SK-N-SH (cell line): ENCODE measurements around the gene DENND1A. TPM values are rescaled to one million over a fixed set of nuclear protein-coding genes. Genes with fewer than 3 reads are reported as not detected.

ENCODE experiments used
- CTCF ChIA-PET: fragments of 300-600, 350-600 bp; formaldehyde crosslinking; extraction: SDS; loops from one replicate; lab custom pipeline; 2021; lab: Yijun Ruan, JAX
- POLR2A ChIA-PET: fragments of 350-600 bp; sonication (Branson Sonifier 250); formaldehyde crosslinking; extraction: SDS; loops from one replicate; lab custom pipeline; 2020; ENCODE audit warnings: antibody characterized with exemption, inconsistent platforms; lab: Yijun Ruan, JAX
- DNase-seq: peaks from one replicate; pipeline ENCODE4 v3.0.0; 2012
- H2AFZ ChIP-seq: fragments of 200-600 bp; sonication (generic); 2 replicates; pipeline ENCODE4 v1.8.1; 2016; ENCODE audit warnings: antibody characterized with exemption, mild to moderate bottlenecking, low read depth
- H3F3A ChIP-seq: fragments of 200-600 bp; sonication (generic); replicated peaks from 2 replicates; pipeline ENCODE3; 2016; ENCODE audit warnings: antibody characterized with exemption, mild to moderate bottlenecking; ENCODE audit not compliant: insufficient read depth
- H3K27ac ChIP-seq, 2 experiments: fragments of 200-500 bp in 1 of 2; fragments of 200-600 bp in 1 of 2; sonication (Bioruptor generic) in 1 of 2; sonication (generic), shearing (Covaris generic) in 1 of 2; 2 replicates each; pipeline versions ENCODE4 v1.5.1 to v1.6.1; 2014 to 2016; ENCODE audit warnings: low read depth in 2 of 2, inconsistent platforms in 1 of 2, low read length in 1 of 2, mild to moderate bottlenecking in 1 of 2, mixed read lengths in 1 of 2
- H3K27me3 ChIP-seq: fragments of 200-600 bp; sonication (generic), shearing (Covaris generic); 2 replicates; pipeline ENCODE4 v1.6.1; 2016; ENCODE audit warnings: mixed run types; ENCODE audit not compliant: insufficient read depth
- H3K36me3 ChIP-seq, 2 experiments: fragments of 200-500 bp in 1 of 2; fragments of 200-600 bp in 1 of 2; sonication (Bioruptor generic) in 1 of 2; sonication (generic) in 1 of 2; replicated peaks in 1 of 2; 2 replicates each; pipeline versions ENCODE3 to v1.5.1; 2014 to 2016; ENCODE audit warnings: low read length in 1 of 2, mild to moderate bottlenecking in 1 of 2; ENCODE audit not compliant: insufficient read depth in 2 of 2, control insufficient read depth in 1 of 2
- H3K4me1 ChIP-seq, 2 experiments: fragments of 200-500 bp in 1 of 2; fragments of 200-600 bp in 1 of 2; sonication (Bioruptor generic) in 1 of 2; sonication (generic), shearing (Covaris generic) in 1 of 2; 2 replicates each; pipeline versions ENCODE4 v1.5.1 to v1.6.1; 2014 to 2016; ENCODE audit warnings: low read depth in 1 of 2, low read length in 1 of 2, mixed run types in 1 of 2; ENCODE audit not compliant: insufficient read depth in 2 of 2, control insufficient read depth in 1 of 2
- H3K4me2 ChIP-seq: fragments of 200-600 bp; sonication (generic), shearing (Covaris generic); 2 replicates; pipeline ENCODE4 v1.6.1; 2017; ENCODE audit warnings: mixed run types
- H3K4me3 ChIP-seq, 2 experiments: fragments of 200-500 bp in 1 of 2; fragments of 200-600 bp in 1 of 2; sonication (Bioruptor generic) in 1 of 2; sonication (generic), shearing (Covaris generic) in 1 of 2; 2 replicates each; pipeline versions ENCODE4 v1.5.1 to v1.8.1; 2014 to 2016; ENCODE audit warnings: low read depth in 2 of 2, inconsistent platforms in 1 of 2, low read length in 1 of 2, mild to moderate bottlenecking in 1 of 2, mixed read lengths in 1 of 2, moderate library complexity in 1 of 2
- H3K79me2 ChIP-seq: fragments of 200-600 bp; sonication (generic); 2 replicates; pipeline ENCODE4 v1.8.1; 2017; ENCODE audit warnings: mild to moderate bottlenecking; ENCODE audit not compliant: insufficient read depth
- H3K9ac ChIP-seq: fragments of 200-600 bp; sonication (generic); 2 replicates; pipeline ENCODE4 v1.6.1; 2017; ENCODE audit warnings: mixed run types
- H3K9me2 ChIP-seq: fragments of 200-600 bp; sonication (generic); 2 replicates; pipeline ENCODE4 v1.6.1; 2017; ENCODE audit warnings: mixed run types
- H3K9me3 ChIP-seq: fragments of 200-600 bp; sonication (generic); 2 replicates; pipeline ENCODE4 v1.6.1; 2017; ENCODE audit warnings: mixed run types, mild to moderate bottlenecking, moderate library complexity
- H4K20me1 ChIP-seq: fragments of 200-600 bp; sonication (generic); 2 replicates; pipeline ENCODE4 v1.6.1; 2017; ENCODE audit warnings: mild to moderate bottlenecking, mixed run types; ENCODE audit not compliant: insufficient read depth
- CHD2 ChIP-seq: fragments of 150-350 bp; IDR thresholded peaks from 2 replicates; pipeline ENCODE4 v1.6.1; 2018; ENCODE audit warnings: low read length; ENCODE audit not compliant: partially characterized antibody
- ELF1 ChIP-seq: IDR thresholded peaks from 2 replicates; pipeline ENCODE4 v1.4.0; 2012
- FOSL2 ChIP-seq: IDR thresholded peaks from 2 replicates; pipeline ENCODE4 v1.4.0; 2012; ENCODE audit warnings: low read depth, mild to moderate bottlenecking, moderate library complexity, borderline replicate concordance
- FOXM1 ChIP-seq: IDR thresholded peaks from 2 replicates; pipeline ENCODE4 v1.4.0; 2012; ENCODE audit warnings: low read depth, mild to moderate bottlenecking
- GABPA ChIP-seq: IDR thresholded peaks from 2 replicates; pipeline ENCODE4 v1.4.0; 2012; ENCODE audit warnings: low read depth, mild to moderate bottlenecking
- GATA2 ChIP-seq: sonication (generic); formaldehyde crosslinking; IDR thresholded peaks from 2 replicates; pipeline ENCODE4 v1.5.0; 2020; ENCODE audit warnings: mild to moderate bottlenecking, missing genetic modification reagents
- RCOR1 ChIP-seq: fragments of 150-350 bp; IDR thresholded peaks from 2 replicates; pipeline ENCODE4 v1.6.1; 2017; ENCODE audit warnings: antibody characterized with exemption, low read length
- SIN3A ChIP-seq: IDR thresholded peaks from 2 replicates; pipeline ENCODE4 v1.6.1; 2012; ENCODE audit warnings: low read depth, mild to moderate bottlenecking, low read length, moderate library complexity, borderline replicate concordance
- YY1 ChIP-seq: IDR thresholded peaks from 2 replicates; pipeline ENCODE4 v1.4.0; 2012; ENCODE audit warnings: low read depth, mild to moderate bottlenecking
- WGBS: methylation state at CpG from one replicate; pipeline ENCODE4 v1.1.6; 2017; ENCODE audit warnings: low lambda C conversion rate; 5-methylcytosine and 5-hydroxymethylcytosine counted together
- polyA plus RNA-seq, 3 experiments: library from polyadenylated mRNA; depleted of rRNA; stranded (reverse); fragments of >200 nt; gene quantifications; 2 replicates each; pipeline ENCODE4 v1.2.3, GENCODE V29; 2012
- TF ChIP-seq, protein P1 (sequence below): IDR thresholded peaks from 2 replicates; pipeline ENCODE4 v1.4.0; 2012; ENCODE audit warnings: low read depth, borderline replicate concordance
- TF ChIP-seq, protein P2 (sequence below): fragments of 150-350 bp; IDR thresholded peaks from 2 replicates; pipeline ENCODE4 v1.6.1; 2017; ENCODE audit warnings: antibody characterized with exemption, low read length, low read depth, borderline replicate concordance
- TF ChIP-seq, protein P3 (sequence below): fragments of 150-350 bp; IDR thresholded peaks from 2 replicates; pipeline ENCODE4 v1.6.1; 2016; ENCODE audit warnings: mild to moderate bottlenecking, low read depth, low read length
- TF ChIP-seq, protein P4 (sequence below): IDR thresholded peaks from 2 replicates; pipeline ENCODE4 v1.6.1; 2012; ENCODE audit warnings: mild to moderate bottlenecking, low read depth, low read length, moderate library complexity
- TF ChIP-seq, protein P5 (sequence below): IDR thresholded peaks from 2 replicates; pipeline ENCODE4; 2012

DENND1A gene
- polyA plus RNA-seq, 1 of the 3 experiments (the other 2 are of a cell fraction), result 25.4 TPM

DNA sequence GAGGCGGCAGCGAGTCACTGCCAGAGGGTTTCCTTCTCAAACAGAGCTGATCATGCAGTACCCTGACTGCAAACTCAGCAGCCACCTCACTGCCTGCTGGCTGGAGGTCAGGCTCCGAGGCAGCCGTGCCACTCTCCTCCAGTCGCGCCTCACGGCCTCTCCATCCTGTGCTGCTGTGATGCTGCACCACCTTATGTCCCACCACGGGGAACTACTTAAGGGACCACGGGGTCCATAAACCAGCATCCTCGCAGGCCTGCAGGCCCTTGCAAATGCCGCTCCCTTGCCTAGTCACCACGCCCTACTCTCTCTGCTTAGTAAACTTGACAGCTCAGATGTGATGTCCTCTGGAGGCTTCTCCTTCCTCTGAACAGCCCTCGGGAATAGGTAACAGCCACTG lies 474.7 kb downstream of the DENND1A start:
- Histone ChIP-seq H3K9ac (no peak overlapping the region), H3K79me2 (no peaks in the 10 kb centered on the region), H3K4me1 (peaks cover 0 to 9% of the 10 kb centered on the region in 2 experiments; a peak in 1 of 4 replicates), H4K20me1 (no peaks in the 10 kb centered on the region), H3K4me3 (no peak overlapping the region), H3K4me2 (no peak overlapping the region), H3K36me3 (peaks cover 4 to 9% of the 10 kb centered on the region in 2 experiments), H3K9me2 (no peaks in the 10 kb centered on the region), H3F3A (no peaks in the 10 kb centered on the region), H3K27ac (no peak overlapping the region), H3K27me3 (no peaks in the 10 kb centered on the region), H2AFZ (no peak overlapping the region), H3K9me3 (no peaks in the 10 kb centered on the region)
- no peak for DNase-seq
- ChIA-PET CTCF (no interaction called here), POLR2A (no interaction called here)
- TF ChIP-seq, protein P1, sequence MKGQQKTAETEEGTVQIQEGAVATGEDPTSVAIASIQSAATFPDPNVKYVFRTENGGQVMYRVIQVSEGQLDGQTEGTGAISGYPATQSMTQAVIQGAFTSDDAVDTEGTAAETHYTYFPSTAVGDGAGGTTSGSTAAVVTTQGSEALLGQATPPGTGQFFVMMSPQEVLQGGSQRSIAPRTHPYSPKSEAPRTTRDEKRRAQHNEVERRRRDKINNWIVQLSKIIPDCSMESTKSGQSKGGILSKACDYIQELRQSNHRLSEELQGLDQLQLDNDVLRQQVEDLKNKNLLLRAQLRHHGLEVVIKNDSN, result no peak
- no peak for TF ChIP-seq ELF1
- no peak for TF ChIP-seq GABPA
- TF ChIP-seq FOSL2, result no peak
- TF ChIP-seq, protein P2, sequence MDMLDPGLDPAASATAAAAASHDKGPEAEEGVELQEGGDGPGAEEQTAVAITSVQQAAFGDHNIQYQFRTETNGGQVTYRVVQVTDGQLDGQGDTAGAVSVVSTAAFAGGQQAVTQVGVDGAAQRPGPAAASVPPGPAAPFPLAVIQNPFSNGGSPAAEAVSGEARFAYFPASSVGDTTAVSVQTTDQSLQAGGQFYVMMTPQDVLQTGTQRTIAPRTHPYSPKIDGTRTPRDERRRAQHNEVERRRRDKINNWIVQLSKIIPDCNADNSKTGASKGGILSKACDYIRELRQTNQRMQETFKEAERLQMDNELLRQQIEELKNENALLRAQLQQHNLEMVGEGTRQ, result no peak
- no peak for TF ChIP-seq RCOR1
- no peak for TF ChIP-seq YY1
- no peak for TF ChIP-seq GATA2 (CRISPR knock-in tag)
- no peak for TF ChIP-seq CHD2
- TF ChIP-seq, protein P3, sequence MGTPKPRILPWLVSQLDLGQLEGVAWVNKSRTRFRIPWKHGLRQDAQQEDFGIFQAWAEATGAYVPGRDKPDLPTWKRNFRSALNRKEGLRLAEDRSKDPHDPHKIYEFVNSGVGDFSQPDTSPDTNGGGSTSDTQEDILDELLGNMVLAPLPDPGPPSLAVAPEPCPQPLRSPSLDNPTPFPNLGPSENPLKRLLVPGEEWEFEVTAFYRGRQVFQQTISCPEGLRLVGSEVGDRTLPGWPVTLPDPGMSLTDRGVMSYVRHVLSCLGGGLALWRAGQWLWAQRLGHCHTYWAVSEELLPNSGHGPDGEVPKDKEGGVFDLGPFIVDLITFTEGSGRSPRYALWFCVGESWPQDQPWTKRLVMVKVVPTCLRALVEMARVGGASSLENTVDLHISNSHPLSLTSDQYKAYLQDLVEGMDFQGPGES, result no peak
- no peak for TF ChIP-seq FOXM1
- 95% methylated on average over 13 of the region's 13 CpGs for WGBS

DNA sequence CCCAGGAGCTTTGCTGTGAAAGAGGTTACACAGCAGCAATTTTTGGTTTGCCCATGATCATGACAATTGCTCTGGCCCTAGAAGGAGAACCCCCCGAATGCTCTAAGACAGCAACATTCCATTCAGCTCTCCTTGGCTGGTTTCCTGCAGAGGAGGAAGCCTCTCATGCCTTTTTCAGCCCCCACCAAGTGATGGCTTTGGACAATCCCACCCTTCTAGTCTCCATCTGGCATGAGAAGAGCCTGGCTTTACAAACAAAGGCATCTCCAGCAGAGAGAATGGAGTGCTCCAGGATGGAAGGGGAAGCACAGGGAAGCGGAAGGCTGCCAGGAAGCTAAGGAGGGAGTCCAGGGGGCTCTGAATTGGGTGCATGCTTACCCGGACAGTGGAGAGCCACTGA lies 475.6 kb downstream of the DENND1A start:
- no peaks in the 10 kb centered on the region for H3F3A ChIP-seq
- CTCF ChIA-PET, result no interaction called here
- no peak overlapping the region for H3K4me2 ChIP-seq
- H3K9me2 ChIP-seq, result no peaks in the 10 kb centered on the region
- no peak overlapping the region for H2AFZ ChIP-seq
- peaks cover 4 to 9% of the 10 kb centered on the region in 2 experiments for H3K36me3 ChIP-seq
- POLR2A ChIA-PET, result no interaction called here
- H3K27ac ChIP-seq, result no peak overlapping the region
- TF ChIP-seq CHD2 (no peak), SIN3A (no peak), FOSL2 (no peak)
- TF ChIP-seq, protein P4, sequence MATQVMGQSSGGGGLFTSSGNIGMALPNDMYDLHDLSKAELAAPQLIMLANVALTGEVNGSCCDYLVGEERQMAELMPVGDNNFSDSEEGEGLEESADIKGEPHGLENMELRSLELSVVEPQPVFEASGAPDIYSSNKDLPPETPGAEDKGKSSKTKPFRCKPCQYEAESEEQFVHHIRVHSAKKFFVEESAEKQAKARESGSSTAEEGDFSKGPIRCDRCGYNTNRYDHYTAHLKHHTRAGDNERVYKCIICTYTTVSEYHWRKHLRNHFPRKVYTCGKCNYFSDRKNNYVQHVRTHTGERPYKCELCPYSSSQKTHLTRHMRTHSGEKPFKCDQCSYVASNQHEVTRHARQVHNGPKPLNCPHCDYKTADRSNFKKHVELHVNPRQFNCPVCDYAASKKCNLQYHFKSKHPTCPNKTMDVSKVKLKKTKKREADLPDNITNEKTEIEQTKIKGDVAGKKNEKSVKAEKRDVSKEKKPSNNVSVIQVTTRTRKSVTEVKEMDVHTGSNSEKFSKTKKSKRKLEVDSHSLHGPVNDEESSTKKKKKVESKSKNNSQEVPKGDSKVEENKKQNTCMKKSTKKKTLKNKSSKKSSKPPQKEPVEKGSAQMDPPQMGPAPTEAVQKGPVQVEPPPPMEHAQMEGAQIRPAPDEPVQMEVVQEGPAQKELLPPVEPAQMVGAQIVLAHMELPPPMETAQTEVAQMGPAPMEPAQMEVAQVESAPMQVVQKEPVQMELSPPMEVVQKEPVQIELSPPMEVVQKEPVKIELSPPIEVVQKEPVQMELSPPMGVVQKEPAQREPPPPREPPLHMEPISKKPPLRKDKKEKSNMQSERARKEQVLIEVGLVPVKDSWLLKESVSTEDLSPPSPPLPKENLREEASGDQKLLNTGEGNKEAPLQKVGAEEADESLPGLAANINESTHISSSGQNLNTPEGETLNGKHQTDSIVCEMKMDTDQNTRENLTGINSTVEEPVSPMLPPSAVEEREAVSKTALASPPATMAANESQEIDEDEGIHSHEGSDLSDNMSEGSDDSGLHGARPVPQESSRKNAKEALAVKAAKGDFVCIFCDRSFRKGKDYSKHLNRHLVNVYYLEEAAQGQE, result no peak
- TF ChIP-seq, protein P5, sequence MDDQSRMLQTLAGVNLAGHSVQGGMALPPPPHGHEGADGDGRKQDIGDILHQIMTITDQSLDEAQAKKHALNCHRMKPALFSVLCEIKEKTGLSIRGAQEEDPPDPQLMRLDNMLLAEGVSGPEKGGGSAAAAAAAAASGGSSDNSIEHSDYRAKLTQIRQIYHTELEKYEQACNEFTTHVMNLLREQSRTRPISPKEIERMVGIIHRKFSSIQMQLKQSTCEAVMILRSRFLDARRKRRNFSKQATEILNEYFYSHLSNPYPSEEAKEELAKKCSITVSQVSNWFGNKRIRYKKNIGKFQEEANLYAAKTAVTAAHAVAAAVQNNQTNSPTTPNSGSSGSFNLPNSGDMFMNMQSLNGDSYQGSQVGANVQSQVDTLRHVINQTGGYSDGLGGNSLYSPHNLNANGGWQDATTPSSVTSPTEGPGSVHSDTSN, result no peak
- H3K79me2 ChIP-seq, result no peaks in the 10 kb centered on the region
- 100% methylated on average over 3 of the region's 3 CpGs for WGBS
- H3K4me1 ChIP-seq, result peaks cover 0 to 11% of the 10 kb centered on the region in 2 experiments; a peak in 1 of 4 replicates
- no peak for DNase-seq
- no peaks in the 10 kb centered on the region for H4K20me1 ChIP-seq
- no peak overlapping the region for H3K4me3 ChIP-seq
- H3K9me3 ChIP-seq, result no peaks in the 10 kb centered on the region
- no peak overlapping the region for H3K9ac ChIP-seq
- H3K27me3 ChIP-seq, result no peaks in the 10 kb centered on the region
